PC-3 (cell line): ENCODE data around the gene RAP1GAP2. TPM values are rescaled to one million over a fixed set of nuclear protein-coding genes. Genes with fewer than 3 reads are reported as not detected.

Source experiments
- ATAC-seq: fragments of 200-7000 bp; cut with Tn5 transposase; 2 replicates; pipeline ENCODE4 v1.9.1; 2020; ENCODE audit warnings: mild to moderate bottlenecking, moderate library complexity
- BruUV-seq: library from RNA; stranded (reverse); fragments of 400-500 nt; replicated peaks from 2 replicates; lab custom pipeline; 2021; lab: Mats Ljungman, UMichigan
- CTCF ChIA-PET: fragments of 300-600 bp; sonication (Branson Sonifier 250); formaldehyde crosslinking; loops from one replicate; lab custom pipeline; 2022; ENCODE audit warnings: antibody characterized with exemption; lab: Charles Lee
- POLR2A ChIA-PET: fragments of 300-600 bp; sonication (Branson Sonifier 250); formaldehyde crosslinking; loops from one replicate; lab custom pipeline; 2022; ENCODE audit warnings: antibody characterized with exemption; ENCODE audit not compliant: unreplicated experiment; lab: Charles Lee
- DNase-seq: peaks from one replicate; pipeline ENCODE4 v3.0.0-alpha.2; 2015
- H2AFZ ChIP-seq: fragments of 300-600 bp; sonication (generic); 2 replicates; pipeline ENCODE4 v1.6.0; 2016; ENCODE audit warnings: antibody characterized with exemption, low read length
- H3F3A ChIP-seq: fragments of 300-600 bp; sonication (generic); one replicate; pipeline ENCODE4 v1.6.0; 2017; ENCODE audit warnings: antibody characterized with exemption, low read length, control low read depth, mild to moderate bottlenecking; ENCODE audit not compliant: unreplicated experiment
- H3K27ac ChIP-seq: fragments of 300-600 bp; sonication (generic); 2 replicates; pipeline ENCODE4 v1.5.1; 2016; ENCODE audit warnings: mild to moderate bottlenecking, low read length
- H3K27me3 ChIP-seq: fragments of 300-600 bp; sonication (generic); 2 replicates; pipeline ENCODE4 v1.6.1; 2016; ENCODE audit warnings: low read length, mixed read lengths
- H3K36me3 ChIP-seq: fragments of 300-600 bp; sonication (generic); 2 replicates; pipeline ENCODE4 v1.6.1; 2016; ENCODE audit warnings: low read depth, mixed run types, low read length, mixed read lengths
- H3K4me1 ChIP-seq: fragments of 300-600 bp; sonication (generic); 2 replicates; pipeline ENCODE4 v1.5.1; 2016; ENCODE audit warnings: low read length; ENCODE audit not compliant: insufficient read depth
- H3K4me2 ChIP-seq: fragments of 300-600 bp; sonication (generic); 2 replicates; pipeline ENCODE4 v1.6.0; 2016; ENCODE audit warnings: low read length
- H3K4me3 ChIP-seq: fragments of 300-600 bp; sonication (generic); 2 replicates; pipeline ENCODE4 v1.5.1; 2016; ENCODE audit warnings: mild to moderate bottlenecking, low read length, mixed read lengths
- H3K79me2 ChIP-seq: fragments of 300-600 bp; sonication (generic); 2 replicates; pipeline ENCODE4 v1.6.1; 2017; ENCODE audit warnings: low read length, mixed read lengths
- H3K9ac ChIP-seq: fragments of 300-600 bp; sonication (generic); 2 replicates; pipeline ENCODE4 v1.6.0; 2016; ENCODE audit warnings: mild to moderate bottlenecking, low read length
- H3K9me2 ChIP-seq: fragments of 300-600 bp; sonication (generic); replicated peaks from 2 replicates; pipeline ENCODE4 v1.6.1; 2016; ENCODE audit warnings: mixed run types, low read length, mixed read lengths
- H3K9me3 ChIP-seq: fragments of 300-600 bp; sonication (generic); 2 replicates; pipeline ENCODE4 v1.6.1; 2016; ENCODE audit warnings: low read length, mixed read lengths
- H4K20me1 ChIP-seq: fragments of 300-600 bp; sonication (generic); 2 replicates; pipeline ENCODE4 v1.6.1; 2016; ENCODE audit warnings: low read length, mixed read lengths
- CTCF ChIP-seq: fragments of 300-600 bp; sonication (generic); conservative IDR thresholded peaks from 2 replicates; pipeline ENCODE4 v1.5.1; 2017; ENCODE audit warnings: antibody characterized with exemption, low read depth, mild to moderate bottlenecking, low read length
- EZH2 ChIP-seq: fragments of 300-600 bp; sonication (generic); IDR thresholded peaks from one replicate; pipeline ENCODE4 v1.6.1; 2017; ENCODE audit warnings: antibody characterized with exemption, mild to moderate bottlenecking, low read length; ENCODE audit not compliant: unreplicated experiment
- EZH2phosphoT487 ChIP-seq: fragments of 300-600 bp; sonication (generic); IDR thresholded peaks from 2 replicates; pipeline ENCODE4 v1.6.1; 2018; ENCODE audit warnings: mild to moderate bottlenecking, antibody characterized with exemption, low read length, borderline replicate concordance
- intact Hi-C: fragments of 100-400 bp; cut with micrococcal nuclease; formaldehyde crosslinking; loops from 2 replicates; pipeline ENCODE4 v1.9.0; 2023
- total RNA-seq: library from RNA; depleted of rRNA; stranded (reverse); fragments of >200 nt; gene quantifications from 2 replicates; pipeline ENCODE4 v1.2.3, GENCODE V29; 2014

Gene RAP1GAP2
- total RNA-seq, 1 experiment from 2014 or later: 14.5 TPM

- Histone ChIP-seq H3K9me3 (no peaks in the 10 kb centered on the region), H3K9me2 (no peaks in the 10 kb centered on the region), H3K9ac (no peak overlapping the region), H3K79me2 (no peaks in the 10 kb centered on the region), H4K20me1 (no peaks in the 10 kb centered on the region), H3K4me1 (no peaks in the 10 kb centered on the region), H3K27ac (no peak overlapping the region), H3K4me3 (no peak overlapping the region), H3K36me3 (no peaks in the 10 kb centered on the region), H2AFZ (no peak overlapping the region), H3K4me2 (no peak overlapping the region), H3K27me3 (no peaks in the 10 kb centered on the region), H3F3A (no peaks in the 10 kb centered on the region)
- POLR2A ChIA-PET: no interaction called here
- ATAC-seq: no peak
- CTCF ChIA-PET: no interaction called here
- no TSS peak for BruUV-seq
- intact Hi-C loops: no loop called here
- TF ChIP-seq EZH2phosphoT487: no peak
- no peak for TF ChIP-seq CTCF
- no peak for TF ChIP-seq EZH2
- DNase-seq: no peak
Observed at GRCh38 chr17:3037259-3037658, 241.0 kb downstream of the RAP1GAP2 start.

- ATAC-seq: no peak
- POLR2A ChIA-PET: no interaction called here
- no peaks in the 10 kb centered on the region for H3K9me2 ChIP-seq
- no TSS peak for BruUV-seq
- CTCF ChIA-PET: no interaction called here
- no peaks in the 10 kb centered on the region for H3K9me3 ChIP-seq
- H3K4me3 ChIP-seq: no peak overlapping the region
- H2AFZ ChIP-seq: no peak overlapping the region
- no peaks in the 10 kb centered on the region for H4K20me1 ChIP-seq
- no peaks in the 10 kb centered on the region for H3K36me3 ChIP-seq
- H3K9ac ChIP-seq: no peak overlapping the region
- intact Hi-C loops: no loop called here
- H3K4me1 ChIP-seq: no peaks in the 10 kb centered on the region
- TF ChIP-seq CTCF (no peak), EZH2 (no peak), EZH2phosphoT487 (no peak)
- no peak for DNase-seq
- H3K27me3 ChIP-seq: no peaks in the 10 kb centered on the region
- H3K27ac ChIP-seq: no peak overlapping the region
- H3F3A ChIP-seq: no peaks in the 10 kb centered on the region
- H3K4me2 ChIP-seq: no peak overlapping the region
- no peaks in the 10 kb centered on the region for H3K79me2 ChIP-seq
Observed at GRCh38 chr17:3038941-3039340, 242.7 kb downstream of the RAP1GAP2 start.

GRCh38 chr17:3039736-3040135, 243.5 kb downstream of the RAP1GAP2 start:
- no peaks in the 10 kb centered on the region for H3K36me3 ChIP-seq
- no peak overlapping the region for H3K4me3 ChIP-seq
- no peak overlapping the region for H2AFZ ChIP-seq
- BruUV-seq: no TSS peak
- CTCF ChIA-PET: no interaction called here
- no peaks in the 10 kb centered on the region for H3F3A ChIP-seq
- no peaks in the 10 kb centered on the region for H3K27me3 ChIP-seq
- no peak for ATAC-seq
- H3K79me2 ChIP-seq: no peaks in the 10 kb centered on the region
- intact Hi-C loops: no loop called here
- no peaks in the 10 kb centered on the region for H4K20me1 ChIP-seq
- H3K4me2 ChIP-seq: no peak overlapping the region
- no peaks in the 10 kb centered on the region for H3K9me3 ChIP-seq
- H3K9me2 ChIP-seq: no peaks in the 10 kb centered on the region
- no peak for DNase-seq
- H3K27ac ChIP-seq: no peak overlapping the region
- no peak overlapping the region for H3K9ac ChIP-seq
- POLR2A ChIA-PET: no interaction called here
- no peaks in the 10 kb centered on the region for H3K4me1 ChIP-seq
- TF ChIP-seq EZH2phosphoT487: no peak
- no peak for TF ChIP-seq EZH2
- TF ChIP-seq CTCF: no peak
